CD4-positive, alpha-beta T cell treated with Interleukin-15 for 4 hours (primary cell): ENCODE measurements around the gene REC114.
"Not testable (repeated sequence)": the region's sequence is repeated elsewhere in the genome, so short reads cannot be mapped to it uniquely, and the experiment has no call there.

Source experiments
- DNase-seq: peaks from one replicate; pipeline ENCODE4 v3.0.0-alpha.2; 2020; ENCODE audit warnings: low spot score

Gene REC114

DNA sequence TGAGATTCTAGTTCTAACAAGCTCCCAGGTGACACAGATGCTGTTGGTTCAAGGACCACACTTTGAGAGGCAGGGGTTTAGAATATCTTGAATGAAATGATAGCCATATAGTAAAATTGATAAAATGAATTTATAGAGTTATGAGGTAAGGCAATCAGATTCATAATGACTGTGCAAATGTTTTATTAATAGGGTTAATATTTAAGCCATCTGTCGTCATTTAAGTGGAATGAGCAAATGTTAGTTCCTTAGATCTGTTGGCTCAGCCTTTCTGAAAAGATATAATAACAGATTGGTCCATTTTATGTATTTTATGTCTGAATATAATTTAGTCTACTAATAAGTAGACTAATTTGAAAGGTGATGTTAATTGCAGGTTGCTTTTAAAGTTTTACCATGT is 12.9 kb downstream of the REC114 start:
- no peak for DNase-seq

GRCh38 chr15:73457334-73457733 is 14.4 kb downstream of the REC114 start:
- DNase-seq, result no peak

DNA sequence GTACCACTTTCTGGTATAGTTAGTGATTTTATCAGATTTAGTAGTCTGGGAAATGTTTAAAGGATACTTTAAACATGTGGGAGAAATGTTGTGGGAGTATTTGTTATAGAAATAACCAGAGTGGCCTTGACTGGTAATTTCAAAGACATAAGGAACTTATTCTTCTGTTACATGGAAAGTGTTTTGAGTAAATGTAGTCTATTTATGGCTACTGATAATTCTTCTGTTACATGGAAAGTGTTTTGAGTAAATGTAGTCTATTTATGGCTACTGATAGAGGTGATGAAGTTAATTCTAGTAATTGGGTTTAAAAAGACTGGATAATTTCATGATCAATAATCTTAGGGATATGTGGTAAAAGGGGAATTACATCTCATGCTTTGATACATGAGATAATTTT is 17.7 kb downstream of the REC114 start:
- DNase-seq, result no peak

GRCh38 chr15:73464602-73465001 is 21.6 kb downstream of the REC114 start:
- no peak for DNase-seq

GRCh38 chr15:73467758-73468157 is 24.8 kb downstream of the REC114 start:
- DNase-seq, result no peak

DNA sequence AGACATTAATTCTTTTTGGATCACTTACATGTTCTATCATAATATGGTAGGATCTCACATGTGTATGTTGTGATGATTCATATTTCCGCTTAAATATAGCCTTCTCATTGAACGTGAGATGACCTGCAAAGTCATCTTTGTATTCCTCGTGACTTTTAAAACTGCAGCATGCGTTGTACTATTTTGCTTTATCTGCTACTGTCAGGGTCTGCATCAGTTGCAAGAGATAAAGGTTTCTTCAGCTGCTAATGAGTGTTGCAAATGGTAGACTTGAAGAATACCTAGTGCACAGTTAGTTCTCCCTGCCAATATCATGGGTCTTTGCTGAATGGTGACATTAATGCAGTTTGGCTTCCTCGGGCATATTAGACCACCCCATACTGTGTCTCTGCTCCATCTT is 31.8 kb downstream of the REC114 start:
- DNase-seq, result no peak

GRCh38 chr15:73476704-73477216 is 33.8 kb downstream of the REC114 start:
- no peak for DNase-seq

GRCh38 chr15:73480050-73480449 is 37.1 kb downstream of the REC114 start:
- DNase-seq, result no peak

DNA sequence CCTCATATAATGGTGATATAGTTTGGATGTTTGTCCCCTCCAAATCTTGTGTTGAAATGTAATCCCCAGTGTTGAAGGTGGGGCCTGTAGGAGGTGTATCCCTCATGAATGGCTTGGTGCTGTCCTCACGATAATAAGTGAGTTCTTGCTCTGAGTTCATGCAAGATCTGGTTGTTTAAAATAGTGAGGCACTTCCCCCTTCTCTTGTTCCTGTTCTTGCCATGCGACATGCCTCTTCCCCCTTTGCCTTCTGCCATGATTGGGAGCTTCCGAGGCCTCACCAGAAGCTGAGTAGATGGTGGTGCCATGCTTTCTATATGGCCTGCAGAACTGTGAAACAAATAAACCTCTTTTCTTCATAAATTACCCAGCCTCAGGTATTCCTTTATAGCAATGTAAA is 39.2 kb downstream of the REC114 start:
- no peak for DNase-seq

- no peak for DNase-seq
Observed at GRCh38 chr15:73483053-73483452, 40.1 kb downstream of the REC114 start.

DNA sequence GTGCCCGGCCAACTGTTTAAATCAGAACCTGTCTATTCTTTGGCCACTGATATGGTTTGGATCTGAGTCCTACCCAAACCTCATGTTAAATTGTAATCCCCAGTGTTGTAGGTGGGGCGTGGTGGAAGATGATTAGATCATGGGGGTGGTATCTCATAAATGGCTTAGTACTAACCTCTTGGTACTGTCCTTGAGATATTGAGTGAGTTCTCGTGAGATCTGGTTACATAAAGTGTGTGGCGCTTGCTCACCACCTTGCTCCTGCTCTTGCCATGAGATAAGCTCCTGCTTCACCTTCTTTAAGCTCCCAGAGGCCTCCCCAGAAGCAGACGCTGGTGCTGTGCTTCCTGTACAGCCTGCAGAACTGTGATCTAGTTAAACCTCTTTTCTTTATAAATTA is 42.4 kb downstream of the REC114 start:
- no peak for DNase-seq

DNA sequence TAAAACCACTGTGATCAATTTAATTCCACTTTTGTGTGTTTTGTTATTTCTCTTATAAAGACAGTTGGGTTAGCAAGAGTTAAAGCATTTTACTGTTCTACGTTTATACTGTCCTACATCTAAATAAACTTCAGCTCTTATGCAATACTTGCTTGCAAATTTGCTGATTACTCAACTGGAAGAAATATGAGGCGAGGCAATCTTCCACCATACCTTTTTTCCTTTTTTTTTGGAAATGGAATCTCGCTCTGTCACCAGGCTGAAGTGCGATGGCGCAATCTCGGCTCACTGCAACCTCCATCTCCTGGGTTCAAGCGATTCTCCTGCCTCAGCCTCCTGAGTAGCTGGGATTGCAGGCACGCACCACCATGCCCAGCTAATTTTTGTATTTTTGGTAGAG is 42.9 kb downstream of the REC114 start:
- not testable (repeated sequence) for DNase-seq

DNA sequence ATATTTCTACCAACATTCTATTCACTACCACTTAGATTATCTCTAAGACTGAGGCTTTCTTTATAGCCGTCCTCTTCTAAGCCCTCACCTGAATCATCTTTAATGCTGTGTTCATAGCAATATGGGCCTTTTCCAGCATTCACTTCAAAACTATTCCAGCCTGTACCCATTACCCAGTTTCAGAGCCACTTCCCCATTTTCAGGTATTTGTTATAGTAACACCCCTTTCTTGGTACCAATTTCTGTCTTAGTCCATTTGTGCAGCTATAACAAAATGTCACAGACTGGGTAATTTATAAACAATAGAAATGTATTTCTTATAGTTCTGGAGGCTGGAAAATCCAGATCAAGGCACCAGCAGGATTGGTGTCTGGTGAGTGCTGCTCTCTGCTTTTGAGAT is 45.7 kb downstream of the REC114 start:
- DNase-seq, result no peak

DNA sequence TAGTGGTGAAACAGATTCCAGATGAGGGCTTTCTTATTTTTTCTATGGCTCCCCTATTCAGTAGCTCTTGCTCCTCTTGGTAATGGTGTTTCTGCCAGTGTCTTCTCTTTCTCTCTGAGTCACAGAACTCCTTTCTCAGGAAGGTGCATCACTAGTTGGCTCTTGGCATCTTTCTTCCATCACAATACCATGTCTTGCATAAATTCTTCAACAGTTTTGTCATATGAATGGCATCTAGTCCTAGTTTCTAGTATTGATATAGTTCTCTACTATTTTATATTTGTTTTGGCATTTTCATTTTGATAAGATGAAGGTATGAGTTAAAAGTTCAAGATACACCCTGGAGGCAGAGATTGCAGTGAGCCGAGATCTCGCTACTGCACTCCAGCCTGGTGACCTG is 51.0 kb downstream of the REC114 start:
- DNase-seq, result no peak

GRCh38 chr15:73495181-73495580 is 52.2 kb downstream of the REC114 start:
- DNase-seq, result no peak

DNA sequence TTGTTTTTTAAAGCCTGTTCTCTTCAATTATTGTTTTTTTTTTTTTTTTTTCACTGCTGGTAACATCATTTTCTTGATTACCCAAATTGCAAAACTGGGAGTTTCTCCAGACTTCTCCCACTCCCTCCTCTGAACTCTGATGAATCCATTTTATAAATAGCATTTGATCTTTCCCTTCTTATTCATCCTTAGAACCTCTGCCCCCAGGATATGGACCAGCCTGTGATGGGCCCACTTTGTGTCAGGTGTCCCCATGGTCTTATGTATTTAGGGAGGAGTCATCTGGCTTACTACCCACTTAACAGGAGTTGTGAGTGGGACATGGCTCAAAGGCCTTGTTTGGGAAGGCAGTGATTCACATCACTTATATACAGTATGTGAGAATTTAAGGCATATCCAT is 57.7 kb downstream of the REC114 start:
- DNase-seq, result no peak

- no peak for DNase-seq
Observed at GRCh38 chr15:73504885-73505284, 61.9 kb downstream of the REC114 start.

DNA sequence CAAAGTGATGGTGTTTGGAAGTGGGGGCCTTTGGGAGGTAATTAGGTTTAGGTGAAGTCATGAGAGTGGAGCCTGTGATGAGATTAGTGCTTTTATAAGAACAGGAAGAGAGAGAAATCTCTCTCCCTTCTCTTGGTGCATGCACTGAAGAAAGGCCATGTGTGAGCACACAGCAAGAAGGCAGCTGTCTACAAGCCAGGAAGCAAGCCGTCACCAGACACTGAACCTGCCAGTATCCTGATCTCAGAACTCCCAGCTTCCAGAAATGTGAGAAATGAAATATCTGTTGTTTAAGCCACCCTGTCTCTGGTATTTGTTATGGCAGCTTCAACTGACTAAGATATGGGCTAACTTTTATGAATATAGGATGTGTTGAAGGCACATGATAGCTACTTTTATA is 72.6 kb downstream of the REC114 start:
- DNase-seq, result no peak

GRCh38 chr15:73517566-73517965 is 74.6 kb downstream of the REC114 start:
- no peak for DNase-seq

GRCh38 chr15:73518180-73518862 is 75.4 kb downstream of the REC114 start:
- no peak for DNase-seq

DNA sequence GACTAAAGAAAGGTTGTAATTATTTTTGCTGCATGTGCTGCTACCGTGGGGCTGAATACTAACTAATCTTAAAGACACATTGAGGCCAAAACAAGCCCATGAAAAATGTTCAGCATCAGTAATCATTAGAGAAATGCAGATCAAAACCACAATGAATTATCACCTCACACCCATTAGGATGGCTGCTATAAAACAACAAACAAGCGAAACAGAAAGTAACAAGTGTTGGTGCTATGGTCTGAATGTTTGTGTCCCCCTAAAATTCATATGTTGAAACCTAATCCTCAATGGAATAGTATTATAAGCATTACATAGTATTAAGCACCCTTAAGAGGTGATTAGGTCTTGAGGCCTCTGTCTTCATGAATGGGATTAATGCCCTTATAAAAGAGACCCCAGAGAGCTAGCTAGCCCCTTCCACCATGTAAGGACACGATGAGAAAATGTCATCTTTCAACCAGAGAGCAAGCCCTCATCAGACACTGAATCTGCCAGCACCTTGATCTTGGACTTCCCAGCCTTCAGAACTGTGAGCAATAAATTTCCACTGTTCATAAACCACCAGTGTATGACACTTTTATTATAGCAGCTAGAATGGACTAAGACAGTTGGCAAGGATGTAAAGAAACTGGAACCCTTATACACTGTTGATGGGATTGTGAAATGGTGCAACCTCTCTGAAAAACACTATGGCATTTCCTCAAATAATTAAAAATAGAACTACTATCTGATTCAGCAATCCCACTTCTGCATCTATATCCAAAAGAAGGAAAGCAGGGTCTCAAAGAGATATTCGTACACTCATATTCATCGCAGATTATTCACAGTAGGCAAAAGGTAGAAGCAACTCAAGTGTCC is 76.1 kb downstream of the REC114 start:
- DNase-seq, result no peak

GRCh38 chr15:73522011-73522410 is 79.0 kb downstream of the REC114 start:
- DNase-seq, result no peak

DNA sequence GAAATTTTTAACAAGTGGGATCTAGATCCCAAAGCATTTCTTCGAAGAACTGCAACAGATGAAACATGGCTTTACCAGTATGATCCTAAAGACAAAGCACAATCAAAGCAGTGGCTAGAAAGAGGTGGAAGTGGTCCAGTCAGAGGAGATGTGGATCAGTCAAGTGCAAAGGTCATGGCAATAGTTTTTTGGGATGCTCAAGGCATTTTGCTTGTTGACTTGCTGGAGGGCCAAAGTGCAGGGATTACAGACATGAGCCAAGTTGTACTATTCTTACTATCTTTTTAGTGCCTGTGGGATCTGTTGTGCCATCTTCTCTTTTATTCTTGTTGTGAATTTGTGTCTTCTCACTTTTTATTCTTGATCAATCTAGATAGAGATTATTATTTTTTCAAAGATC is 82.0 kb downstream of the REC114 start:
- no peak for DNase-seq
